Measurements from ENCODE around the gene ZBTB33. TPM values are rescaled to one million over a fixed set of nuclear protein-coding genes. Genes with fewer than 3 reads are reported as not detected.

The ZBTB33 gene
- total and polyA plus RNA-seq, 2 of the 13 experiments (the other 11 are each of a cell fraction or from before 2014, with no cell fraction given): 6.5 to 20.2 TPM

- TF ChIP-seq NONO (IDR thresholded peaks at IDR 0.05) (no peak), NONO (CRISPR knock-in tag; conservative IDR thresholded peaks at IDR 0.05) (no peak), ZBTB40 (IDR thresholded peaks at IDR 0.05) (no peak), ZBTB40 (CRISPR knock-in tag; IDR thresholded peaks at IDR 0.05) (no peak), MTA1 (CRISPR knock-in tag; IDR thresholded peaks at IDR 0.05; ENCODE audit: borderline replicate concordance) (no peak), PPARG (CRISPR knock-in tag; conservative IDR thresholded peaks at IDR 0.05) (0 out of 2 replicates have a peak, but pooled peaks have one; percentile 32), GATAD1 (CRISPR knock-in tag; IDR thresholded peaks at IDR 0.05) (no peak)
- TF ChIP-seq, protein P1, sequence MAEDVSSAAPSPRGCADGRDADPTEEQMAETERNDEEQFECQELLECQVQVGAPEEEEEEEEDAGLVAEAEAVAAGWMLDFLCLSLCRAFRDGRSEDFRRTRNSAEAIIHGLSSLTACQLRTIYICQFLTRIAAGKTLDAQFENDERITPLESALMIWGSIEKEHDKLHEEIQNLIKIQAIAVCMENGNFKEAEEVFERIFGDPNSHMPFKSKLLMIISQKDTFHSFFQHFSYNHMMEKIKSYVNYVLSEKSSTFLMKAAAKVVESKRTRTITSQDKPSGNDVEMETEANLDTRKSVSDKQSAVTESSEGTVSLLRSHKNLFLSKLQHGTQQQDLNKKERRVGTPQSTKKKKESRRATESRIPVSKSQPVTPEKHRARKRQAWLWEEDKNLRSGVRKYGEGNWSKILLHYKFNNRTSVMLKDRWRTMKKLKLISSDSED (CRISPR knock-in tag; IDR thresholded peaks at IDR 0.05): no peak
- TF ChIP-seq, protein P2, sequence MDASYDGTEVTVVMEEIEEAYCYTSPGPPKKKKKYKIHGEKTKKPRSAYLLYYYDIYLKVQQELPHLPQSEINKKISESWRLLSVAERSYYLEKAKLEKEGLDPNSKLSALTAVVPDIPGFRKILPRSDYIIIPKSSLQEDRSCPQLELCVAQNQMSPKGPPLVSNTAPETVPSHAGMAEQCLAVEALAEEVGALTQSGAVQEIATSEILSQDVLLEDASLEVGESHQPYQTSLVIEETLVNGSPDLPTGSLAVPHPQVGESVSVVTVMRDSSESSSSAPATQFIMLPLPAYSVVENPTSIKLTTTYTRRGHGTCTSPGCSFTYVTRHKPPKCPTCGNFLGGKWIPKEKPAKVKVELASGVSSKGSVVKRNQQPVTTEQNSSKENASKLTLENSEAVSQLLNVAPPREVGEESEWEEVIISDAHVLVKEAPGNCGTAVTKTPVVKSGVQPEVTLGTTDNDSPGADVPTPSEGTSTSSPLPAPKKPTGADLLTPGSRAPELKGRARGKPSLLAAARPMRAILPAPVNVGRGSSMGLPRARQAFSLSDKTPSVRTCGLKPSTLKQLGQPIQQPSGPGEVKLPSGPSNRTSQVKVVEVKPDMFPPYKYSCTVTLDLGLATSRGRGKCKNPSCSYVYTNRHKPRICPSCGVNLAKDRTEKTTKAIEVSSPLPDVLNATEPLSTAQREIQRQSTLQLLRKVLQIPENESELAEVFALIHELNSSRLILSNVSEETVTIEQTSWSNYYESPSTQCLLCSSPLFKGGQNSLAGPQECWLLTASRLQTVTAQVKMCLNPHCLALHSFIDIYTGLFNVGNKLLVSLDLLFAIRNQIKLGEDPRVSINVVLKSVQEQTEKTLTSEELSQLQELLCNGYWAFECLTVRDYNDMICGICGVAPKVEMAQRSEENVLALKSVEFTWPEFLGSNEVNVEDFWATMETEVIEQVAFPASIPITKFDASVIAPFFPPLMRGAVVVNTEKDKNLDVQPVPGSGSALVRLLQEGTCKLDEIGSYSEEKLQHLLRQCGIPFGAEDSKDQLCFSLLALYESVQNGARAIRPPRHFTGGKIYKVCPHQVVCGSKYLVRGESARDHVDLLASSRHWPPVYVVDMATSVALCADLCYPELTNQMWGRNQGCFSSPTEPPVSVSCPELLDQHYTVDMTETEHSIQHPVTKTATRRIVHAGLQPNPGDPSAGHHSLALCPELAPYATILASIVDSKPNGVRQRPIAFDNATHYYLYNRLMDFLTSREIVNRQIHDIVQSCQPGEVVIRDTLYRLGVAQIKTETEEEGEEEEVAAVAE (CRISPR knock-in tag; IDR thresholded peaks at IDR 0.05; ENCODE audit: borderline replicate concordance): no peak
- TF ChIP-seq, protein P3, sequence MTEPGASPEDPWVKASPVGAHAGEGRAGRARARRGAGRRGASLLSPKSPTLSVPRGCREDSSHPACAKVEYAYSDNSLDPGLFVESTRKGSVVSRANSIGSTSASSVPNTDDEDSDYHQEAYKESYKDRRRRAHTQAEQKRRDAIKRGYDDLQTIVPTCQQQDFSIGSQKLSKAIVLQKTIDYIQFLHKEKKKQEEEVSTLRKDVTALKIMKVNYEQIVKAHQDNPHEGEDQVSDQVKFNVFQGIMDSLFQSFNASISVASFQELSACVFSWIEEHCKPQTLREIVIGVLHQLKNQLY (CRISPR knock-in tag; IDR thresholded peaks at IDR 0.05): no peak
These were observed 36.3 kb downstream of the ZBTB33 start (continued) for GRCh38 chrX:120286733-120287512.

Data from HepG2 (cell line).